Measurements from ENCODE around the gene LINGO4. TPM values are rescaled to one million over a fixed set of nuclear protein-coding genes. Genes with fewer than 3 reads are reported as not detected.

LINGO4 gene
- total RNA-seq, 1 donor from 2014 or later, result not detected

GRCh38 chr1:151819227-151819835, 14.1 kb upstream of the LINGO4 start:
- Mint-ChIP-seq H3K4me3 (ENCODE audit: unreplicated experiment) (no peak overlapping the region), H3K27ac (ENCODE audit: unreplicated experiment) (no peak overlapping the region)

DNA sequence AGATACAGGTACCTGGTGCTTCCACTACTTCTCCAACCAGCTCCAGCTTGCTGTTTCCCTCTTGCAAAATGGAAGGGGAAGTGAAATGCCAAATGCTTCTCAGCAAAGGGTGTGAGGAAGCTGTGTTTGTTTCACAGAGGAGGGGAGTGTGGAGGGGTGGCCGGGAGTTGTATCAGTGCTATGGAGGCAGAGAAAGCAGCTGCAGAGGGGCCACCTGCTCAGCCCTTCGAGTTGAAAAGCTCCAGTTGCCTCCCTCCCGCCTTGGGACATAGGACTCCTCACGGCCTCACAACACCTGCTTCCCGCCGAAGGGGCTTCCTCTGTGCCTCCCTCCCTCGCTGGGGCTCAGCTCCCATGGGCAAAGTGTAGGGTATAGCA, 12.1 kb upstream of the LINGO4 start:
- DNase-seq (ENCODE audit: low spot score), result no peak
- no peaks in the 10 kb centered on the region for H3K9me3 Mint-ChIP-seq (ENCODE audit: low read depth)
- peaks cover 23% of the 10 kb centered on the region for H3K27me3 Mint-ChIP-seq (ENCODE audit: low read depth)
- H3K27ac Mint-ChIP-seq (ENCODE audit: unreplicated experiment), result no peak overlapping the region
- no peak overlapping the region for H3K4me3 Mint-ChIP-seq (ENCODE audit: unreplicated experiment)
- no peak for TF ChIP-seq CTCF (IDR thresholded peaks at IDR 0.05)
- no peaks in the 10 kb centered on the region for H3K4me1 Mint-ChIP-seq (ENCODE audit: low read depth)
- H3K36me3 Mint-ChIP-seq (ENCODE audit: low read depth), result no peaks in the 10 kb centered on the region

More at GRCh38 chr1:151819227-151819835, 14.1 kb upstream of the LINGO4 start:
- Mint-ChIP-seq H3K36me3 (ENCODE audit: low read depth) (no peaks in the 10 kb centered on the region), H3K4me1 (ENCODE audit: low read depth) (no peaks in the 10 kb centered on the region), H3K9me3 (ENCODE audit: low read depth) (no peaks in the 10 kb centered on the region), H3K27me3 (ENCODE audit: low read depth) (peaks cover 14% of the 10 kb centered on the region)
- TF ChIP-seq CTCF (IDR thresholded peaks at IDR 0.05), result no peak
- no peak for DNase-seq (ENCODE audit: low spot score)

GRCh38 chr1:151816548-151817352, 11.5 kb upstream of the LINGO4 start:
- H3K27ac Mint-ChIP-seq (ENCODE audit: unreplicated experiment), result no peak overlapping the region
- no peak for DNase-seq (ENCODE audit: low spot score)
- TF ChIP-seq CTCF (IDR thresholded peaks at IDR 0.05), result no peak
- H3K27me3 Mint-ChIP-seq (ENCODE audit: low read depth), result peaks cover 23% of the 10 kb centered on the region
- no peak overlapping the region for H3K4me3 Mint-ChIP-seq (ENCODE audit: unreplicated experiment)
- no peaks in the 10 kb centered on the region for H3K36me3 Mint-ChIP-seq (ENCODE audit: low read depth)
- no peaks in the 10 kb centered on the region for H3K4me1 Mint-ChIP-seq (ENCODE audit: low read depth)
- no peaks in the 10 kb centered on the region for H3K9me3 Mint-ChIP-seq (ENCODE audit: low read depth)

DNA sequence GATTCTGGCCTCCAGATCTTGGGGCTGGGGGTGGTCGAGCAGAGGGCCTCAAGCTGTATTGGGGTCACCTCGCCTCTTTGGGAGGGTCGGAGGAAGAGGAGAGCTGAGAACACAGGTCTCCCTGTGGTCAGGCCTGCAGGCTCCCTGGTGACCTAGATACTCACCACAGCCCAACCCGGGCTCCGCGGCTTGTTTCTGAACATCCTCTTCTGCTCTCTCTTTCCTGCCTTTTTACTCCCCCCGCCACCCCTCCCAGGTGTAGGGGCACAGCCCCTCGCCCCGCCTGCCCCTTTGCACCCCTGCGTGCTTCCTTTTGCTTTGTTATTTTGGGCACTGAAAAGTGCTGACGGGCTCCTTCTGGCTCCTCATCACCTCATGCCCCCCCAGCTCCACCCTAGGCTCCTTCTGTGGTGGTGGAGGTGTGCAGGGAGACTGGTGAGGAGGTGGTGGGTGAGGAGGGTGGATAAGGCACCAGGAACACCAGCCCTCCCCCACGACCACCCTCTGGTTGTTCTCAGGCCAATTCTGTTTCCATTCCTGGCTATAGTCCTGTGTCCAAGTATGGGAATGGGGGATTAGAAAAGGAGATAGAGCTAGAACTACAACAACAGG, 10.6 kb upstream of the LINGO4 start:
- Mint-ChIP-seq H3K36me3 (ENCODE audit: low read depth) (no peaks in the 10 kb centered on the region), H3K4me1 (ENCODE audit: low read depth) (no peaks in the 10 kb centered on the region), H3K27ac (ENCODE audit: unreplicated experiment) (no peak overlapping the region), H3K9me3 (ENCODE audit: low read depth) (no peaks in the 10 kb centered on the region), H3K27me3 (ENCODE audit: low read depth) (peaks cover 27% of the 10 kb centered on the region), H3K4me3 (ENCODE audit: unreplicated experiment) (no peak overlapping the region)
- DNase-seq (ENCODE audit: low spot score), result no peak
- TF ChIP-seq CTCF (IDR thresholded peaks at IDR 0.05), result no peak

GRCh38 chr1:151814971-151815545, 9.8 kb upstream of the LINGO4 start:
- Mint-ChIP-seq H3K27ac (ENCODE audit: unreplicated experiment) (no peak overlapping the region), H3K9me3 (ENCODE audit: low read depth) (no peaks in the 10 kb centered on the region), H3K27me3 (ENCODE audit: low read depth) (peaks cover 28% of the 10 kb centered on the region), H3K4me3 (ENCODE audit: unreplicated experiment) (no peak overlapping the region), H3K36me3 (ENCODE audit: low read depth) (no peaks in the 10 kb centered on the region), H3K4me1 (ENCODE audit: low read depth) (no peaks in the 10 kb centered on the region)
- TF ChIP-seq CTCF (IDR thresholded peaks at IDR 0.05), result no peak
- DNase-seq (ENCODE audit: low spot score), result no peak

All from chondrocyte (in vitro differentiated cells).